GDM1 (cell line): ENCODE data around the gene NT5C1A.

Experiments
- DNase-seq: peaks from one replicate; lab custom pipeline; 2025; lab: John Stamatoyannopoulos, UW

NT5C1A gene

DNA sequence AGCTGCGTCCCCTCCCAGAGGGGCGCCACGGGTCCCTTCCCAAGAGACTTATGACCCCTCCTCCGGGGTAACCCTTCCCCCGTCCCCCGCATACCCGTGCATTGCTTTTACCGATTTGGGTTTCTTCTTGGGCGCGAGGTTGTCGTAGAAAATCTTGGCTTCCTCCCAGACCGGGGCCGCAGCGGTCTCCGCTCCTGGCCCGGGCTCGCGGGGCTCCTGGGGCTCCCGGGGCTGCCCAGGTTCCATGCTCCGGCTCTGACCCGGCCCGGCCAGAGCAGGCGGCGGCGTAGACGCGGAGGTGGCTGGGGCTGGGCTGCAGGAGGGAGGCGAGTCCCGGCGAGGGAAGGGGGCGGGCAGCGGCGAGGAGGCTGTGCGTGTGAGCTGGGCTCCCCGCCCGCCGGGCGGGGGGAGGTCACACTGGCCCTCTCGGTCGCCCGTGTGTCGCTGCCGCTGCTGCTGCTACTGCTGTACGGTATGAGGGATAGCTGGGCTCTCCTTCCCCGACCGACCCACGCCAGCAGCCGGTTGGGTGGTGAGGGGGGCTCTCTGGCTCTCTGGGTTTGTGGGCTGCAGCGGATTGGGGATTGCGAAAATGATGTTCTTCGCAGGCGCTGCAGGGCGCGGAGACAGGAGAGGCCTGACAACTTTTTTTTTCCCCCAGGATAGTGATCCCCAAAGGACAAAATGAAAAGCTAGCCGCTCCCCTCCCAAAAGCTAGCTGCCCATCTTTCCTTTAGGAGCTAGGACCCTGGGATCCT is at the start of gene NT5C1A:
Gene NT5C1A, minus strand, starts transcription at position 315 of the 758 bp plus-strand sequence. Its CDS starts 69 bp downstream, at position 246.
- DNase-seq, result no peak

DNA sequence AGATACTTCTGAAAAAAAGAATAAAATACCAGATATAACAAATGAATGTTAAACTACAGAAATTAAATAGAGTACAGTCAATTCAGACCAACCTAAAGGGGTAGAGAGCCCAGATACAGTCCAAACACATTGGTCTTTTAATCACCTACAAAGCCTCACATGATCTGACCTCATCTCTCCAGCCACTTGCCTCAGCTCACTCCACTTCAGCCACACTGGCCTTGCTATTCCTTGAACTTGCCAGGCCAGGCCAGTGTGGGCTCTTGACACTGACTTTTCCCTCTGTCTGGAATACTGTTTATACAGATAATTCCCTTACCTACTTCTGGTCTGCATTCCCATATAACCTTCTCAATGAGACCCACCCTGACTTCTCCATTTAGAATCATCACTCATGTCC is 49.8 kb upstream of the NT5C1A start:
- no peak for DNase-seq

DNA sequence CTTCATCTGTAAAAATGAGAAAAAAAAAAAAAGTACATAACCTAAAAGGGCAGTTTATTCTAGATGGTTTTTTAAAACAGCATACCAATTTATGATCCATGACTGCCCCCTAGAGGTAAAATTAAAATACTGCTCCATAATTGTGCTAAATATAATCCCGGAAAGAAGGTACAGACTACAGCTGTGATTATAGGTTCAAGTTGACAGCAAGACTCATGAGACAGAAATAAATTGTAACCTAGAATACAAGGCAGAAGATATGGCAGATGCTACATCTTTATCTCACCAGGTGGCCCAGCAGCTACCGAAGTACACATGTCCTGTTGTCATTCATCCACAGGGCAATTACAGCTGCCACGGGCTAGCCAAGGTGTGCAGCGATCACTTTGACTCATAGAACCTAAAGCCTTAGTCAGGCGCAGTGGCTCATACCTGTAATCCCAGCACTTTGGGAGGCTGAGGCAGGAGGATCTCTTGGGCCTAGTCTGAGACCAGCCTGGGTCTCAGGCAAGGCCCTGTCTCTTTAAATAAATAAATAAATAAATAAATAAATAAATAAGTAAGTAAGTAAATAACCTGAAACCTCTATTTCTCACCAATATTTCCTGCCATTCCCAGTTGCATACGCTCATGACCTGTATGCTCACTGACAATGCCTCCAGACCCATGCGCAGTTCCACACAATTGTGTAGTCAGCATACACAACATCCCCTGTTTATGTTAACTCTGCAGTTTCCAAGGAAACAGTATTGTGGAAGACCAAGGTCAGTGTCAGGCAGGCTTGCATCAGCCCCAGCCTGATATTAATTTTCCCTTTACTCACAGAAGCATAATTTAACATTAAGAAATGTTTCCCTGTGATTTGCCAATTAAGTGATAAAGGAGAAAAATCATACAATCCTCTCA is 48.4 kb upstream of the NT5C1A start:
- DNase-seq, result peak; percentile 17

DNA sequence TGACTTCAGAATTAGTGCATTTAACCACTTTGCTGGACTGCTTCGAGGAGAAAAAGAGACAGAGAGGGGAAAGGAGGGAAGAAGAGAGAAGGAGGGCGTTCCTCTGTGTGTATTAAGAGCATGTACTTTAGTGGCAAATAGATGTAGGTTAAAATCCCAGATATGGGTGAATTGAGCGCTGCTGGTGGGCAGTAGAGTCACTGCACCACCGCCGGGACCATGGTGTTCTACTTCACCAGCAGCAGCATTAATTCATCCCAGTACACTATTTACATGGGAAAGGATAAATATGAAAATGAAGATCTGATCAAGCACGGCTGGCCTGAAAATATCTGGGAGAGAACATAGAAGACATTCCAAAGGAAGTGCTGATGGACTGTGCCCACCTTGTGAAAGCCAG is 45.9 kb upstream of the NT5C1A start:
- no peak for DNase-seq

DNA sequence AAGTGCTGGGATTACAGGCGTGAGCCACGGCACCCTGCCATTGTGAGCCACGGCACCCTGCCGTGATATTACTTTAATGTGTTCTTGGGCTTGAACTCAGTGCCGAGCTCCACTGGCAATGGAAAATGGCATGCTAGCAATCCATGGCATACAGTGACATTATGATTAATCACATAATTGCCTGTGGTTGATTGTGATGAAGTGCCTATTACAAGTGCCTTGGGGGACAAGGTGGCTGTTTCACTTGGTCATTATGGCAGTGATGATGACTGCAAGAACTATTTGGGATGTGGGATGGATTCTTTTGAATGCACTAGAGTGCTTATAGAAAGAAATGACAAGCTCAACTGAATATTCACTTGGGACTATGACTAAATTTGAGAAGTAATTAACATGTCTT is 41.6 kb upstream of the NT5C1A start:
- DNase-seq, result no peak

DNA sequence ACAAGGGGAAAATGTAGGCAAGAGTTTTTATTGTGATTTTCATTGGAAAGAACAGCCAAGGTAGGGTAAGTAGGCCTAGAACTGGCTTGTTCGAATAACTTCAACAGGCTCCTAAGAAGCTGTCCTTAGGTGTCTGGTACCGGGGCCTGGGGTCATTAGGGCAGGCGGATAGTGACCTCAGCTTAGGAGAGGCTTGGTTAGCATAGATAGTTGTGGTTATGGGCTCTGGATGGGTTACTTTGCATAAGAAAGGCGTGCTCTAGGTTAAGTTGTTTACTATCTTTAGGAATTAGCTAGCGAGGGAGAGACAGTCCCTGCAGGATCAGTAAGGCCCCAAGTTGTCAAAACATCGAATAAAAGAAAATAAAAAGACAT is 40.0 kb upstream of the NT5C1A start:
- DNase-seq, result no peak

DNA sequence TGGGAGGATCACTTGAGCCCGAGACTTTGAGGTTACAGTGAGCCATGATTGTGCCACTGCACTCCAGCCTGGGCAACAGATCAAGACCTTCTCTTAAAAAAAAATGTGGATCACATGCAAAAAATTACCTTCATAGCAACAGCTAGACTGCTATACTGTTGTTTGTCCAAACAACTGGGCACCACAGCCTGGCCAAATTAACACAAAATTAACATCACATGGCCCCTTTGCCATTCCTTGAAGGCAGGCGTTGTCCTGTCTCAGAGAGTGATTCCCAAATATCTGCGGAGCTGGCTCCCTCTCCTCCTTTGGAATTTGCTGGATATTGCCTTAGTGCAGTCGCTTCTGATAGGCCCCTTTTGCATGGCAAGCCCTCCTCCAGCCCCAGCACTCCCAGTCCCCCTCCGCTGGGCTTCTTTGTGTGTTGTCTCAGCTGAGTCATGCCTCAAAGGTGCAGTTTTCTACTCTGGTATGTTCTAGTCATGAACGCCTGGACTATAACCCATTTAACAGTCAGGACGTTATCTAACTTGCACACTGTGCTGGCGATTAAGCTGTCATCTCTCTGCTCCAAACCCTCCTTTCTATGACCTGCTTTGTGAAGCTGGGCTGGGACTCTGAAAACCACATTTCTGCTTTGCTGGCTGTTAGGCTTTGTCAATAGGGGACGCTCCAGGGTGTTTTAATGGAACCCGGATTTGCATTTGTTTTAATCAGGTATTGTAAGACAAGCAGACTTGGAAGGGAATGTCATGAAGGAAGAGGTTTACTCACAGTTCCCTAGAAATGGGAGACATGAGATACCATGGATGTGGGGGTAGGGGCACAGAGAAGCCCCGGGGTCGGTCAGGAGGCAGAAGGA is 39.4 kb upstream of the NT5C1A start:
- no peak for DNase-seq

DNA sequence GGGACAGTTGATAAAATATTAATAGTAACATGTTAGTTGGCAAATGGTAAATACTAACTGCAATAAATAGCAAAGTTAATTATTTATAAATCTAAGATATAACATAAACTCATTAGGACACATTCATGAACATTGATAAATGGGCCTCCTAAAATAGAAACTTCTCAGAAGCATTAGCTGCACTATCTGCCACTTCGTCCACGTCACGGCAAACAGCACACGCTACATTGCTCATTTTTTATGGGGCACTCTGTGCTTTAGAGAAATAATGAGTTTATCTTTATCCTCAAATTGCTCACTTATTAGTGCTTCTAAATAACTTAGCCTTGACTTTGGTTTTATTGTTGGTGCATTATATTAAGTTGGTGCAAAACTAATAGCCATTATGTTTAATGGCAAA is 35.6 kb upstream of the NT5C1A start:
- DNase-seq, result no peak

DNA sequence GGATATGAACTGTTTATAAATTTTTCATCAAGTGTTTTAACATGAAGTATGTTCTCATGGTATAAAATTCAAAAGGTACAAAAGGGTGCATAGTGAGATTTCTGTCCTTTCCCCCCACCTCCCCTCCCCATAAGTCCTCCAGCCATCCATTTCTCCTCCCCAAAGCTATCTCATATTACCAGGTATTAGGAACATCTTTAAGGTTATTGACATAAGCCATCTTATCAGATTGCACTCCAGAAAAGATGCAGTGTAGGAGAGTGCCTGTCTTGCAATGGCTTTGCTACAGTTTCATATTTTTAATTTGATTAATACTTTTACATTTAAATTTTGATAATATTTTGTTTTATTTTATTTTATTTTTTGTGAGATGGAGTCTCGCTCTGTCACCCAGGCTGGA is 32.9 kb upstream of the NT5C1A start:
- no peak for DNase-seq

DNA sequence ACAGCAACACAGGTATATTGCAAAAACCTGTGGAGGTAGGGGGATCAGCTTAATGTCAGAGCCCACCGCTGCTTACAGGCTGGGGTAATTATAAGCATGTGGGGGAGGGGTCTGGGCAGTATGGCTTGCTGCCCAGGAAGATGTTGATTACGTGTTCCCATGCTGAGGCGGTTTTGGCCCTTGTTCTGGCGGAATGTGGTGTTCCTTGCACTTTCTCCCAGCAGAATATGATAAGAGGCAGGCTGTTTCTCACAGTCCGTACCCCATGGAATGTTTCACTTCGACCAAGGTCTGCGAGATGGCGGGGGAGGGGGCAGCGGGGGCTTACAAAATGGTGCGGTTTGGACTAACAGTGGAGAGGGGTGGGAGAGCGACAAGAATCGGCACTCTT is 29.1 kb upstream of the NT5C1A start:
- DNase-seq, result no peak

DNA sequence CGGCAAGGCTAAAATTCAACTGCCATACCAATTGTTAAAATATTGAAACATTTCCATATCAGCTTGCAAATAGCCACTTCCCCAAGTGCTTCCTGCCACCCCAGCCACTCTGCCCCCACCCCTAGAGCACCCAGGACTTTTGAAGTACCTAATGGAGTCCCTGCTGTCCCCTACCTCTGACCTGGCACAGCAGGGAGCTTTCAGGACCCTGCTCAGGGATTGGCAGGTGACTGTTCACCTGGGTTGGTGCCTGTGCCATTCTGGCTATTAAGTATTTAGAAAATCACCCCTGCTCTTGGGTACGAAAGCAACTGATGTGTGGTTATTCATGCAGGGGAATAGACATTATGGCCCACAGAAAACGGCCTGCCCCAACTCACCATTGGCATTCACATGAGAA is 28.4 kb upstream of the NT5C1A start:
- DNase-seq, result no peak

DNA sequence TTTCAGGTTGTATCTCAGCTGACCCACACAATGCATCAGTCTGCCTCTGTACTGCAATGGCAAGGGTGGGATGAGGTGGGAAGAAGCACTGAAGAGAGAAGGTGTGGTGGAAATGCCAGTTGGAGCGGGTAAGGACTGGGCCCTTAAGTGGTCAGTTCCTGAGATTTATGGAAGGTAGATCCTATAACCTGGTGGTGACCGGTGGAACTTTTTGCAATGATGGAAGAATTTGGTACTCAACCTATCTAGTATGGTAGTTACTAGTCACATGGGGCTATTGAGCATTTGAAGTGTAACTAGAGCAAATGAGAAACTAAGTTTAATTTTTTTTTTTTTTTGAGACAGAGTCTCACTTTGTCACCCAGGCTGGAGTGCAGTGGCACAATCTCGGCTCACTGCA is 27.5 kb upstream of the NT5C1A start:
- no peak for DNase-seq

DNA sequence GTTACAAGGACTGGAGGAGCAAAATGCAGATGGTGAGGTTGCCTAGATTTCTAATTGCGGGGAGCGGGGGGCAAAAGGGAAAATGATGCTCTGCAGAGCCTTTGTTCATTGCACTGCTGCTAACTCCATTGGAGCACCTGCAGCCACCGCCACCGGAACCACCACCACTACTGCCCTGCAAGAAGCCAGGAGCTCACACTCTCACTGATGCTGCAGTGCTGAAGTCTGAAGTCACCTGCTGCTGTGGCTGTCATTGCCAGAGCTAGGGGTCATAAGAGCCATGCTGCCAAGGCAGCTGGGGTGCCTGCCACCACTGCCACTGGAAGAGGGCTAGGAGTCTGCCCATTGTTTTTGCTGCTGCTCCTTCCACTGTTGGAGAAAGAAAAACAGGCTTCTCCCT is 26.7 kb upstream of the NT5C1A start:
- DNase-seq, result no peak

DNA sequence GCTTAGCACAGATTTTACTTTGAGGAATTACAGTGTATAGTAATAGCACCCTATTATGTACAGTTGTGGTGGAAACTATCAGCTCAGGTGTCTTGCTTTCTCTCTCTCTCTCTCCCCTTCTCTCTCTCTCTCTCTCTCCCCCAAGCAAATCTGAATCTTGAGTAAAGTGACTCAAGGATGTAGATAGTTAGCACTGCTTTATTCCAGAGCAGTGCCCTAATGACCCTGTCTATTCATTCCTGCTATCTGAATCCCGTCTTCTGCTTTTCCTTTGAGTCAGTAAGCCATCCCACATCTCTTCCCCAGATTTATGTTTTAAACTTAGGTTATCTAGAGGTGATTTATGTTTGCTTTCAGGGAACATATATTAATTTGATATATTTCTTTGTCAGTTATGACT is 24.5 kb upstream of the NT5C1A start:
- no peak for DNase-seq

DNA sequence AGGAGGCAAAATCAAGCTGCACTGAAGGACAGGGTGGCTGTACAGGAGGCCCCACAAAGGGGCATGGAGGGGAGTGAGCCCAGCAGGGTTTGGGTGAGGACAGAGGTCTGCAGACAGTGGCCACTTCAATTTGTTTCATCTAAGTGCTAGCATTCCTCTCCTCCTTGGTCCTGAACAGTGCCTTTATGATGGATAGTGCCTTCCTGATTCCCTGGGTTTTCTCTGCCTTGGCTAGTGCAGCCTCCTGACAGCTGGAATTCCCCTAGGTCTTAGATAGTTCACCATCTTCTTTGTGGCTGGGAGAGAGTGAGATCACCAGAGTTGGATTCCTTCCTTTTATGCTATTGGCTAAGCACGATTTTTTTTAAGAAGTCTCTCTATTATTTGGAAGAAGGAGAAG is 23.1 kb upstream of the NT5C1A start:
- DNase-seq, result no peak

DNA sequence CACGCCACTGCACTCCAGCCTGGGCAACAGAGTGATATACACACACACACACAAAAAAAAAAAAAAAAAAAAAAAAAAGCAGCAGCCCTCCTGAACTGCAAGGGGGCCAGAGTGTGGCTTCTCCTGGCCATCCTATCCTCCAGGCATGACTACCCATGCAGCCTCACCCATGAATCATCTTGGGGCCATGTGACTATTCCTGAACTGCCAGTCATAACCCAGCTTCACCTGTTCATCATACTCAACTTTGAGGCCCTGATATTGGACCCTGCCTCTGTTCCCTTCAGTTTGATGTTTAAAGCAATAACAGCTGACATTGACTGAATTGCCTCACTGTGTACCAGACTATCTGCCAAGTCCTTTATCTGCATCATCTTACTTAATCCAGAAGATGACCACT is 22.1 kb upstream of the NT5C1A start:
- no peak for DNase-seq

DNA sequence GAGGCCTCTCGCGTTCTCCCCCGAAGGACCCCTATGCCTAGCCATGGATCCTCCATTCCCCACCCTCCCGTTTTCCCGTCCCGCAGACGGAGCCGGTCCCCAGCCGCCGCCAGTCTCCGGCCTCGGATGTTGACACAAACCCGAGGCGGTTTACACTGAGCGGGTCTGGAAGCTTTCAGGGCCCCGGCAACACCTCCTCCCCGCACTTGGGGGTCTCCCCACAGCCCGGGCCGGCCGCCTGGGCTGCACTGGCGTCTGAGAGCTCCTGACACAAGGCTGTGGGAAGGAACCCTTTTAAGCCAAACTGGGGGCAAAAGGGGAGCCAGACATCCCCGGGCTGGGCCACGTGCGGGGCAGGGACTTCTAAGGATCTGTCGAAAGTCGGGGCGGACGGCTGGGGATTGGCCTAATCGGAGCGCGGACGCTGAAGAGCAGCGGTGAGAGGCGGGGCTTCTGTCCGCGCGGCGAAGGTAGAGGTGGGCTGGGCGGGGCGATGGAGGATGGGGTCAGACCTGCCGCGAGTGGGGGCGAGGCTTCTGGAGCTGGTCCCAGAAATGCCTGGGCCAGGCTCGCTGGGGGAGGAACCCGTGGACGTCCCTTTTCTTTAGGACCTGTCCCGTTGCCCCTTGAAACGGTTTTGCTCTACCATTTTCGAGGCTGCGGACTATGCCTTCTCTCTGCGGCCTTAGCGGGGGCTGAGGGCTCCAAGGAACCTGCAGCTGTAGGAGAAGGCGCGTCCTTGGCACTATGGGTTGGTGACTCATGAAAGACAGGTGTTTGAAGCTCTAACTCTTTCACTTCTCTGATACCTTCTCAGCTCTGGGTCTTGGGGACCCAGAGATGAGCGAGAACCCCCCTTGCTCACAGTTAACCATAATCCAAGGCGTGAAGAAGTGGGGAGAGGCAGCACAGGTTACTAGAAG is 20.5 kb upstream of the NT5C1A start:
- no peak for DNase-seq

DNA sequence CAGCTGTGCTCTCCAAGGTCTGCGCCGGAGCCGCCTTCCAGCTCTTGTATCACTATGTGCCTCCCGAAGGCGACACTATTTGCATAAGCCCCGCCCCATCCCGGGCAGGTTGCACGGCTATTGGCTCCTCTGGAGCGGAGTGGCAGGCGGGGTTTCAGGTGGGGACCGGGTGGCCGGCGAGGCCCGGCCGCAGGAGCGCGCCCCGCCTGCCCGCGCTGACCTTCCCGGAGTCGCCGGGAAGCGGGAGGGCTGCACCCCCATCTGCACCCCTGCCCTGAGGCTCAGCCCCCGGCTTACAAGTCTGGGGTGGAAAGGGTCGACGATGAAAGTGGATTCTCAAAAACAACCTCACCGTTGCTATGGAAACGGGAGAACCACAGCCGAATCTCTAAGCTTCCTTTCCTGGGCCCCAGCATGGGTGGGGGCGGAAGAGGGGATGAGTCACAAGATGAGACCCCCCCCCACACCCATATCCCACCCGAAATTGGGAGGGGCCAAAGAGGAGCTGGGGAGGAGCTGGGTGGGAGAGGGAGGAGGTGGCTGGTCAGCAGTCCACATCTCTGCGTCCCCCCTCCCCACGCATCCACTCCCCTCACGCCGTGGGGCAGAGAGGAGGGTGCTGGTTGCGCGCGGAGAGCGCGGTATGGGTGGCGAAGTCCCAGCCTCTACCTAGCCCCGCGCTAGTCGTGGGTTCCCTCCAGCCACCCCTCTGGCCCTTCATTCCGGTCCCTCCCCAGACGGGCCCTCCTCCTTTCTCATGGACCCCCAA is 19.7 kb upstream of the NT5C1A start, which contains the start of gene HPCAL4:
Gene HPCAL4, minus strand, starts transcription at position 51 of the 769 bp plus-strand sequence. CDS start 6,830 bp downstream, outside the sequence.
- peak; percentile 57 for DNase-seq

DNA sequence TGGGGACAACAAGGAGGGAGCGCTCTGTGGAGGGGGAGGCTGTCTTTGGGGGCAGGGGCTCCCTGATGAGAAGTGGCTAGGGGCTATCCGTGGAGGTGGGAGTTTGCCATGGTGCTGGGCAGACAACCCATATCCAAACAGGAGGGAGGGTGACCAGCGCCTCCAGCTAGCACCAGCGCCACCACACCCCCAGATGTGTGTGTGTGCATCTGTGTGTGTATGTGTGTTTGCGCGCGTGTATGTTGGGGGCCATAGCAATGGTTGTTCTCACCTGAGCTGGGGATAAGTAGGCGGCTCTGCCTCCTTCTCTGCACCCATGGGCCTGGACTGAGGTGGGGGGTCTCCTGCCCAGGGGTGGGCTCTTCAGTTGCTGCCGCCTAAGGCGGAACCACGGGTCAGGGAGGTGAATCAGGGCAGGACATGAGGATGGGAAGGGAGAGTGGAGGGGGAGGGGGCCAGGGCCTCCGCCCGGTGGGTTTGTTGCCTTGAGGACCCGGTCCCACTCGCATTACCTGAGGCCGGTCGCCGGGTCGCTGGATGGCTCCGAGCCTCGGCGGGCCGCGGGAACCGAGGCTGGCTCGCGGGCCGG is 19.0 kb upstream of the NT5C1A start:
- DNase-seq, result no peak

DNA sequence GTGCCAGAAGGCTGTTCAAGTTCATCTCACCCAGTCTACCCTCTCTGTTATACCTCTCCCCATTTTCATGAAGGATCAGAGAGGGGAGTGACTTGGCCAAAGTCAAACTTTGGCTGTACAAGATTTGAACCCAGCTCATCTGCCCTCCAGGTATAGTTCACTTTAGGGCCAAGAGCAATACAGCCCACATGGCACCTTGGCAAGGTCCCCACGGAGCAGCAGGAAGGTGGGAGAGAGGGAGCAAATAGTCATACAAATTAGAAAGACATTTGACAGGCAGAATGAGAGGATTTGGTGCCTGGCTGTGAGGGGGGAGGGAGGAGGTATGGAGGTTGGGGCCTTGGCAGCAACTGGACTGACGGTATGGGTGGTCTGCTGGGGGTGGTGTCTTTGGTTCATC is 18.3 kb upstream of the NT5C1A start:
- DNase-seq, result no peak
